ENCODE results near the gene CCDC175. TPM values are rescaled to one million over a fixed set of nuclear protein-coding genes. Genes with fewer than 3 reads are reported as not detected.

Gene CCDC175
- total and polyA plus RNA-seq, 10 of the 15 experiments (the other 5 are each of a cell fraction or from before 2014, with no cell fraction given): not detected

DNA sequence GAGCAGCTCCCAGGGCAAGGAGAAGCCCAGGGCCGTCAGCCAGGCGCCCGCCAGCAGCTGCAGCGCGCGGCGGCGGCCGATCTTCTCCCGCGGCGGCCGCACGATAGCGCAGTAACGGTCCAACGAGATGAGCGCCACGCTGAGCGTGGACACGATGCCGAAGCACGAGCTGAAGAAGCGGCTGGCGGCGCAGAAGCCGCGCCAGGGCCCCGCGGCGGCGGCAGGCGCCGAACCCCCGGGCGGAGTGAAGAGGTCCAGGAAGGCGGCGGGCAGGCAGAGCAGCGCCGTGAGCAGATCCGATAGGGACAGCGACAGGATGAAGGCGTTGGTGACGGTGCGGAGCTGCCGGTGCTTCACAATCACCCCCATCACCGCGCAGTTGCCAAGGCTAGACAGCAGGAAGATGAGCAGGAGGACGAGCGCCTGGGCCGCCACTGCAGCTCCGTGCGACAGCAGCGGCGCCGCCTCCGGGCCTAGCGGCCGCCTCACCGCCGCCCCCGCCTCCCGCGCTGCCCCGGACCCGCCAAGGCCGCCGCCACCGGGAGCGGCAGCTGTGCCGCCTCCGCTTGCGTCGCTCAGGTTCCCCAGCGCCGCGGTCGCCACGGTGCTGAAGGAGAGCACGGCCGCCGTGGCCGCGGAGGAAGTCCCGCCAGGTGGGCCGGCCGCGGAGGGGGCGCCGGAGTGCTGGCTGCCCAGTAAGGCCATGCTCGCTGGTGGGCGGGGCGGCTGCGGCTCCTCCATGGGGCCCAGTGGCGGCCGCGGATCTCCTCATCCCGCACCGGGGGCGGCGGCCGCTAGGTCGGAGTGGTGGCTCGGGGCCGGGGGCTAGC, 111.9 kb downstream of the CCDC175 start (continued):
- TF ChIP-seq FOXM1 (IDR thresholded peaks at IDR 0.05; ENCODE audit: low read depth, low read length) (no peak), CTCF (IDR thresholded peaks at IDR 0.05 in 2 of 3, conservative IDR thresholded peaks at IDR 0.05 in 1 of 3; ENCODE audit: control insufficient read depth in 2 of 3, extremely low read depth in 1 of 3, insufficient read depth in 1 of 3, low read depth in 3 of 3, low read length in 3 of 3) (no peak), GATAD2B (conservative IDR thresholded peaks at IDR 0.05; ENCODE audit: low read depth) (peak; percentile 76), NR2C1 (IDR thresholded peaks at IDR 0.05) (no peak), NKRF (conservative IDR thresholded peaks at IDR 0.05) (0 out of 2 replicates have a peak, but pooled peaks have one; percentile 56), POLR2AphosphoS5 (IDR thresholded peaks at IDR 0.05; ENCODE audit: low read length) (no peak), TAF1 (IDR thresholded peaks at IDR 0.05; ENCODE audit: borderline replicate concordance, low read depth, low read length) (no peak), KLF5 (IDR thresholded peaks at IDR 0.05; ENCODE audit: partially characterized antibody) (no peak), EGR1 (IDR thresholded peaks at IDR 0.05; ENCODE audit: borderline replicate concordance in 1 of 2, low read depth in 2 of 2, low read length in 2 of 2) (peak in 1 of 2 experiments; percentile 88; a peak in 2 of 3 replicates), MXI1 (IDR thresholded peaks at IDR 0.05; ENCODE audit: low read depth, low read length) (no peak), ZSCAN29 (IDR thresholded peaks at IDR 0.05) (no peak), LARP7 (IDR thresholded peaks at IDR 0.05) (peak; percentile 80)
- TF ChIP-seq, protein P1, sequence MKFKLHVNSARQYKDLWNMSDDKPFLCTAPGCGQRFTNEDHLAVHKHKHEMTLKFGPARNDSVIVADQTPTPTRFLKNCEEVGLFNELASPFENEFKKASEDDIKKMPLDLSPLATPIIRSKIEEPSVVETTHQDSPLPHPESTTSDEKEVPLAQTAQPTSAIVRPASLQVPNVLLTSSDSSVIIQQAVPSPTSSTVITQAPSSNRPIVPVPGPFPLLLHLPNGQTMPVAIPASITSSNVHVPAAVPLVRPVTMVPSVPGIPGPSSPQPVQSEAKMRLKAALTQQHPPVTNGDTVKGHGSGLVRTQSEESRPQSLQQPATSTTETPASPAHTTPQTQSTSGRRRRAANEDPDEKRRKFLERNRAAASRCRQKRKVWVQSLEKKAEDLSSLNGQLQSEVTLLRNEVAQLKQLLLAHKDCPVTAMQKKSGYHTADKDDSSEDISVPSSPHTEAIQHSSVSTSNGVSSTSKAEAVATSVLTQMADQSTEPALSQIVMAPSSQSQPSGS (IDR thresholded peaks at IDR 0.05; ENCODE audit: low read length): no peak
- TF ChIP-seq, protein P2, sequence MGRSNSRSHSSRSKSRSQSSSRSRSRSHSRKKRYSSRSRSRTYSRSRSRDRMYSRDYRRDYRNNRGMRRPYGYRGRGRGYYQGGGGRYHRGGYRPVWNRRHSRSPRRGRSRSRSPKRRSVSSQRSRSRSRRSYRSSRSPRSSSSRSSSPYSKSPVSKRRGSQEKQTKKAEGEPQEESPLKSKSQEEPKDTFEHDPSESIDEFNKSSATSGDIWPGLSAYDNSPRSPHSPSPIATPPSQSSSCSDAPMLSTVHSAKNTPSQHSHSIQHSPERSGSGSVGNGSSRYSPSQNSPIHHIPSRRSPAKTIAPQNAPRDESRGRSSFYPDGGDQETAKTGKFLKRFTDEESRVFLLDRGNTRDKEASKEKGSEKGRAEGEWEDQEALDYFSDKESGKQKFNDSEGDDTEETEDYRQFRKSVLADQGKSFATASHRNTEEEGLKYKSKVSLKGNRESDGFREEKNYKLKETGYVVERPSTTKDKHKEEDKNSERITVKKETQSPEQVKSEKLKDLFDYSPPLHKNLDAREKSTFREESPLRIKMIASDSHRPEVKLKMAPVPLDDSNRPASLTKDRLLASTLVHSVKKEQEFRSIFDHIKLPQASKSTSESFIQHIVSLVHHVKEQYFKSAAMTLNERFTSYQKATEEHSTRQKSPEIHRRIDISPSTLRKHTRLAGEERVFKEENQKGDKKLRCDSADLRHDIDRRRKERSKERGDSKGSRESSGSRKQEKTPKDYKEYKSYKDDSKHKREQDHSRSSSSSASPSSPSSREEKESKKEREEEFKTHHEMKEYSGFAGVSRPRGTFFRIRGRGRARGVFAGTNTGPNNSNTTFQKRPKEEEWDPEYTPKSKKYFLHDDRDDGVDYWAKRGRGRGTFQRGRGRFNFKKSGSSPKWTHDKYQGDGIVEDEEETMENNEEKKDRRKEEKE (IDR thresholded peaks at IDR 0.05): no peak
- TF ChIP-seq, protein P3, sequence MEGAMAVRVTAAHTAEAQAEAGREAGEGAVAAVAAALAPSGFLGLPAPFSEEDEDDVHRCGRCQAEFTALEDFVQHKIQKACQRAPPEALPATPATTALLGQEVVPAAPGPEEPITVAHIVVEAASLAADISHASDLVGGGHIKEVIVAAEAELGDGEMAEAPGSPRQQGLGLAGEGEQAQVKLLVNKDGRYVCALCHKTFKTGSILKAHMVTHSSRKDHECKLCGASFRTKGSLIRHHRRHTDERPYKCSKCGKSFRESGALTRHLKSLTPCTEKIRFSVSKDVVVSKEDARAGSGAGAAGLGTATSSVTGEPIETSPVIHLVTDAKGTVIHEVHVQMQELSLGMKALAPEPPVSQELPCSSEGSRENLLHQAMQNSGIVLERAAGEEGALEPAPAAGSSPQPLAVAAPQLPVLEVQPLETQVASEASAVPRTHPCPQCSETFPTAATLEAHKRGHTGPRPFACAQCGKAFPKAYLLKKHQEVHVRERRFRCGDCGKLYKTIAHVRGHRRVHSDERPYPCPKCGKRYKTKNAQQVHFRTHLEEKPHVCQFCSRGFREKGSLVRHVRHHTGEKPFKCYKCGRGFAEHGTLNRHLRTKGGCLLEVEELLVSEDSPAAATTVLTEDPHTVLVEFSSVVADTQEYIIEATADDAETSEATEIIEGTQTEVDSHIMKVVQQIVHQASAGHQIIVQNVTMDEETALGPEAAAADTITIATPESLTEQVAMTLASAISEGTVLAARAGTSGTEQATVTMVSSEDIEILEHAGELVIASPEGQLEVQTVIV (IDR thresholded peaks at IDR 0.05; ENCODE audit: borderline replicate concordance, partially characterized antibody): no peak

Measured in GM12878 (cell line).